OCI-LY3 (cell line): ENCODE data around the gene PMM1.

ENCODE experiments used
- EZH2phosphoT487 ChIP-seq: fragments of 200-600 bp; shearing (Covaris generic); IDR thresholded peaks from 2 replicates; pipeline ENCODE4 v1.6.1; 2018; ENCODE audit warnings: antibody characterized with exemption, mixed run types, low read depth
- TF ChIP-seq, protein P1 (sequence below): fragments of 200-600, 300-600 bp; sonication (generic); IDR thresholded peaks from 2 replicates; pipeline ENCODE4 v1.5.1; 2014; ENCODE audit warnings: antibody characterized with exemption, low read length, low read depth

DNA sequence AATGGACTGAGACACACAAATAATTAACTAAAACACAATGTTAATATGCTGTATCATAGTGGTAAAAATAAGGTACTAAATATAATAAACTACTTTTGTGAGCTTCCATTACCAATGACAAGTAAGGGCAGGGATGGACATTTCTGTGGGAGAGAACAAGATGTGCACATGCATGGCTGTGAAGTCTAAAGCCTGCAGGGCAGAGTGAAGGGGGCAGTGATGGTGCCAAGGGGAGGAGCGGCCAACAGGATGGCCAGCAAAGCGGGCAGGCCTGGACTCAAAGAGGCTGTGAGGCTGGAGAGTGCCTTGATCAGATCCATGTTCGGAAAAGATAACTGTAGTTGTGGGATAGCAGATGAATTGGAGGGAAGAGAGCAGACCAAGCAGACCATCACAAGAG, 18.7 kb upstream of the PMM1 start:
- no peak for TF ChIP-seq EZH2phosphoT487
- TF ChIP-seq, protein P1, sequence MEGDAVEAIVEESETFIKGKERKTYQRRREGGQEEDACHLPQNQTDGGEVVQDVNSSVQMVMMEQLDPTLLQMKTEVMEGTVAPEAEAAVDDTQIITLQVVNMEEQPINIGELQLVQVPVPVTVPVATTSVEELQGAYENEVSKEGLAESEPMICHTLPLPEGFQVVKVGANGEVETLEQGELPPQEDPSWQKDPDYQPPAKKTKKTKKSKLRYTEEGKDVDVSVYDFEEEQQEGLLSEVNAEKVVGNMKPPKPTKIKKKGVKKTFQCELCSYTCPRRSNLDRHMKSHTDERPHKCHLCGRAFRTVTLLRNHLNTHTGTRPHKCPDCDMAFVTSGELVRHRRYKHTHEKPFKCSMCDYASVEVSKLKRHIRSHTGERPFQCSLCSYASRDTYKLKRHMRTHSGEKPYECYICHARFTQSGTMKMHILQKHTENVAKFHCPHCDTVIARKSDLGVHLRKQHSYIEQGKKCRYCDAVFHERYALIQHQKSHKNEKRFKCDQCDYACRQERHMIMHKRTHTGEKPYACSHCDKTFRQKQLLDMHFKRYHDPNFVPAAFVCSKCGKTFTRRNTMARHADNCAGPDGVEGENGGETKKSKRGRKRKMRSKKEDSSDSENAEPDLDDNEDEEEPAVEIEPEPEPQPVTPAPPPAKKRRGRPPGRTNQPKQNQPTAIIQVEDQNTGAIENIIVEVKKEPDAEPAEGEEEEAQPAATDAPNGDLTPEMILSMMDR: no peak
